Medulla oblongata (tissue), 1 donor: ENCODE results near the gene ALOX15B.
"Not testable (repeated sequence)": the region's sequence is repeated elsewhere in the genome, so short reads cannot be mapped to it uniquely, and the experiment has no call there.

Experiments used
- DNase-seq: peaks from one replicate; pipeline ENCODE4 v3.0.0-alpha.2; 2015; ENCODE audit errors: extremely low spot score

The ALOX15B gene

GRCh38 chr17:8013731-8014557 is 24.9 kb upstream of the ALOX15B start:
- no peak for DNase-seq

GRCh38 chr17:8014558-8014850 is 24.4 kb upstream of the ALOX15B start:
- no peak for DNase-seq

GRCh38 chr17:8015236-8015956 is 23.5 kb upstream of the ALOX15B start:
- no peak for DNase-seq

GRCh38 chr17:8015957-8016631 is 22.8 kb upstream of the ALOX15B start:
- no peak for DNase-seq

GRCh38 chr17:8016632-8017424 is 22.0 kb upstream of the ALOX15B start:
- DNase-seq: peak; percentile 57

- DNase-seq: no peak
These were observed 20.4 kb upstream of the ALOX15B start for GRCh38 chr17:8018436-8018835.

GRCh38 chr17:8019166-8019565 is 19.7 kb upstream of the ALOX15B start:
- DNase-seq: no peak

GRCh38 chr17:8019665-8020650 is 18.9 kb upstream of the ALOX15B start:
- DNase-seq: no peak

GRCh38 chr17:8020776-8021564 is 17.9 kb upstream of the ALOX15B start:
- no peak for DNase-seq

- DNase-seq: no peak
These were observed 17.1 kb upstream of the ALOX15B start for GRCh38 chr17:8021565-8022359.

GRCh38 chr17:8022360-8023003 is 16.4 kb upstream of the ALOX15B start:
- DNase-seq: no peak

GRCh38 chr17:8024161-8024560 is 14.7 kb upstream of the ALOX15B start:
- not testable (repeated sequence) for DNase-seq

- no peak for DNase-seq
These were observed 13.5 kb upstream of the ALOX15B start for GRCh38 chr17:8025176-8025911.

- DNase-seq: no peak
These were observed 9.7 kb upstream of the ALOX15B start for GRCh38 chr17:8029121-8029520.

GRCh38 chr17:8031261-8031661 is 7.6 kb upstream of the ALOX15B start:
- no peak for DNase-seq

GRCh38 chr17:8031950-8032349 is 6.9 kb upstream of the ALOX15B start:
- DNase-seq: no peak

- no peak for DNase-seq
These were observed 6.4 kb upstream of the ALOX15B start for GRCh38 chr17:8032442-8032841.

- DNase-seq: no peak
These were observed 831 bp downstream of the ALOX15B start for GRCh38 chr17:8039611-8040168.
